Measurements from ENCODE around the gene PDK1.

Gene PDK1

GRCh38 chr2:172655838-172656573 lies 100.1 kb downstream of the PDK1 start:
- no peaks in the 10 kb centered on the region for H3K27me3 ChIP-seq (ENCODE audit: insufficient read depth, low read depth, severe bottlenecking)
- peaks cover 7% of the 10 kb centered on the region for H3K9me3 ChIP-seq (ENCODE audit: severe bottlenecking)
- no peak for DNase-seq
- no peaks in the 10 kb centered on the region for H3K36me3 ChIP-seq
- H3K4me3 ChIP-seq (ENCODE audit: low read depth, low read length), result no peak overlapping the region
- TF ChIP-seq CTCF (IDR thresholded peaks at IDR 0.05; ENCODE audit: low read depth, low read length), result no peak
- no peak overlapping the region for H3K27ac ChIP-seq
